Stomach smooth muscle (tissue), 2 donors: ENCODE measurements around the gene AFAP1L1.

Experiments used
- H3K27ac ChIP-seq: one replicate; pipeline ENCODE4 v1.7.0; 2013; ENCODE audit warnings: mild to moderate bottlenecking, low read length, inconsistent platforms
- H3K27me3 ChIP-seq, 2 donors: one replicate each; pipeline ENCODE4 v1.7.0; 2013; ENCODE audit warnings: low read length in 2 of 2; ENCODE audit not compliant: insufficient read depth in 2 of 2, control insufficient read depth in 1 of 2
- H3K36me3 ChIP-seq, 2 donors: one replicate each; pipeline ENCODE4 v1.7.0; 2013; ENCODE audit warnings: low read length in 2 of 2; ENCODE audit not compliant: control insufficient read depth in 2 of 2, insufficient read depth in 2 of 2
- H3K4me1 ChIP-seq: one replicate; pipeline ENCODE4 v1.7.0; 2013; ENCODE audit warnings: low read length; ENCODE audit not compliant: control insufficient read depth, insufficient read depth
- H3K4me3 ChIP-seq, 2 donors: one replicate each; pipeline ENCODE4 v1.7.0; 2013; ENCODE audit warnings: low read length in 2 of 2
- H3K9ac ChIP-seq, 2 donors: one replicate each; pipeline ENCODE4 v1.7.0; 2013; ENCODE audit warnings: low read length in 2 of 2, mild to moderate bottlenecking in 1 of 2
- H3K9me3 ChIP-seq, 2 donors: one replicate each; pipeline ENCODE4 v1.7.0; 2013; ENCODE audit warnings: low read length in 2 of 2; ENCODE audit not compliant: control insufficient read depth in 2 of 2
- donor health status: healthy.
- donor health status: Pancreatic carcinoma.

The AFAP1L1 gene

GRCh38 chr5:149364719-149365118, 93.1 kb downstream of the AFAP1L1 start:
- no peaks in the 10 kb centered on the region for H3K36me3 ChIP-seq

GRCh38 chr5:149365418-149365817, 93.8 kb downstream of the AFAP1L1 start:
- peak overlapping the region in 1 of 2 donors; percentile 29 for H3K9ac ChIP-seq
- no peaks in the 10 kb centered on the region for H3K27me3 ChIP-seq
- peaks cover 16% of the 10 kb centered on the region for H3K4me1 ChIP-seq
- no peak overlapping the region for H3K27ac ChIP-seq
- H3K4me3 ChIP-seq = no peak overlapping the region
- H3K36me3 ChIP-seq = no peaks in the 10 kb centered on the region
- H3K9me3 ChIP-seq = no peaks in the 10 kb centered on the region

More at GRCh38 chr5:149364719-149365118, 93.1 kb downstream of the AFAP1L1 start:
- Histone ChIP-seq H3K4me1 (peaks cover 16% of the 10 kb centered on the region), H3K4me3 (no peak overlapping the region), H3K9me3 (no peaks in the 10 kb centered on the region), H3K9ac (no peak overlapping the region), H3K27me3 (no peaks in the 10 kb centered on the region), H3K27ac (no peak overlapping the region)

DNA sequence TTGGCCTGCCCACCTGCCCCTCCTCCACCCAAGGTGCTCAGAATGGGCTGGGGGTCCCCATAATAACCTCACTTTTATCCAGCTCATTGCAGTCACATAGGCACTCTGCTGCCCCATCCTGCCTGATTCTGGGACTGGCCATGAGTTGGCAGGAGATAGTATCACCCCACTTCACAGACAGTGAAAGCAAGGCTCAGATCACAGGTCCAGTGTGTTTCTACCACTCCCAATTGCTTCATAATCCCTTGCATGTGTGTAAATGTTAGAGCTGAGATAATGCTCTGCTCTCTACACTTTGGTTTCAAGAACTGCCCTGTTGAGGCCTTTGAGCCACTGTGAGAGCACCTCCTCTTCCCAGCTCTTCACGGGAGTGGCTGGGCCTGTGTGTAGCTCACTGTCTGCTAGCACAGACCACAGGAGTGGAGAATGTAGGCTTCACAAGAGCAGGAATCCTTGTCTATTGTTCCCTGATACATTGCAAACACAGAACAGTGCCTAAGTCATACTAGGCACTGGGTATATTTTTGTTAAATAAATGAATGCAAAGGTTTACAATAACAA, 94.6 kb downstream of the AFAP1L1 start:
- no peak overlapping the region for H3K27ac ChIP-seq
- H3K27me3 ChIP-seq = no peaks in the 10 kb centered on the region
- no peak overlapping the region for H3K4me3 ChIP-seq
- no peaks in the 10 kb centered on the region for H3K36me3 ChIP-seq
- H3K9me3 ChIP-seq = no peaks in the 10 kb centered on the region
- H3K4me1 ChIP-seq = peaks cover 23% of the 10 kb centered on the region
- no peak overlapping the region for H3K9ac ChIP-seq

GRCh38 chr5:149367249-149367971, 95.8 kb downstream of the AFAP1L1 start:
- peak overlapping the region; percentile 62 to 64 for H3K9ac ChIP-seq
- peaks cover 34% of the 10 kb centered on the region for H3K4me1 ChIP-seq
- H3K9me3 ChIP-seq = no peaks in the 10 kb centered on the region
- peak overlapping the region; percentile 49 to 68 for H3K4me3 ChIP-seq
- H3K27me3 ChIP-seq = no peaks in the 10 kb centered on the region
- H3K27ac ChIP-seq = peak overlapping the region; percentile 70
- no peaks in the 10 kb centered on the region for H3K36me3 ChIP-seq

GRCh38 chr5:149367972-149368645, 96.5 kb downstream of the AFAP1L1 start:
- no peaks in the 10 kb centered on the region for H3K36me3 ChIP-seq
- H3K27me3 ChIP-seq = no peaks in the 10 kb centered on the region
- peak overlapping the region; percentile 49 to 68 for H3K4me3 ChIP-seq
- H3K4me1 ChIP-seq = peaks cover 41% of the 10 kb centered on the region
- peak overlapping the region; percentile 70 for H3K27ac ChIP-seq
- H3K9me3 ChIP-seq = no peaks in the 10 kb centered on the region
- H3K9ac ChIP-seq = peak overlapping the region; percentile 21 to 64

GRCh38 chr5:149370878-149371277, 99.2 kb downstream of the AFAP1L1 start:
- Histone ChIP-seq H3K27ac (peak overlapping the region; percentile 81), H3K4me3 (no peak overlapping the region), H3K9ac (no peak overlapping the region)

GRCh38 chr5:149371296-149371962, 99.8 kb downstream of the AFAP1L1 start:
- Histone ChIP-seq H3K27ac (peak overlapping the region; percentile 81), H3K36me3 (no peaks in the 10 kb centered on the region), H3K4me1 (peaks cover 52% of the 10 kb centered on the region), H3K4me3 (peak overlapping the region in 1 of 2 donors; percentile 44), H3K27me3 (no peaks in the 10 kb centered on the region), H3K9me3 (no peaks in the 10 kb centered on the region), H3K9ac (peak overlapping the region in 1 of 2 donors; percentile 29)

More at GRCh38 chr5:149370878-149371277, 99.2 kb downstream of the AFAP1L1 start:
- Histone ChIP-seq H3K27me3 (no peaks in the 10 kb centered on the region), H3K36me3 (no peaks in the 10 kb centered on the region), H3K9me3 (no peaks in the 10 kb centered on the region), H3K4me1 (peaks cover 52% of the 10 kb centered on the region)

GRCh38 chr5:149372076-149372795, 100.6 kb downstream of the AFAP1L1 start:
- Histone ChIP-seq H3K36me3 (no peaks in the 10 kb centered on the region), H3K4me1 (peaks cover 48% of the 10 kb centered on the region), H3K27me3 (no peaks in the 10 kb centered on the region), H3K4me3 (peak overlapping the region in 1 of 2 donors; percentile 44), H3K9me3 (no peaks in the 10 kb centered on the region), H3K27ac (peak overlapping the region; percentile 81), H3K9ac (peak overlapping the region; percentile 36 to 41)

GRCh38 chr5:149372932-149373331, 101.3 kb downstream of the AFAP1L1 start:
- H3K27me3 ChIP-seq = no peaks in the 10 kb centered on the region
- no peak overlapping the region for H3K4me3 ChIP-seq
- peaks cover 42% of the 10 kb centered on the region for H3K4me1 ChIP-seq
- peak overlapping the region; percentile 81 for H3K27ac ChIP-seq
- no peaks in the 10 kb centered on the region for H3K36me3 ChIP-seq
- H3K9ac ChIP-seq = peak overlapping the region in 1 of 2 donors; percentile 41
- H3K9me3 ChIP-seq = no peaks in the 10 kb centered on the region

GRCh38 chr5:149374303-149374702, 102.6 kb downstream of the AFAP1L1 start:
- peak overlapping the region; percentile 11 for H3K27ac ChIP-seq
- H3K9ac ChIP-seq = no peak overlapping the region
- no peaks in the 10 kb centered on the region for H3K9me3 ChIP-seq
- H3K4me1 ChIP-seq = peaks cover 50% of the 10 kb centered on the region
- H3K4me3 ChIP-seq = no peak overlapping the region
- no peaks in the 10 kb centered on the region for H3K27me3 ChIP-seq
- no peaks in the 10 kb centered on the region for H3K36me3 ChIP-seq
